ENCODE measurements around the gene RBMX.
A peak's percentile ranks its signal among the peaks of the same experiment; 100 is the strongest.

Gene RBMX

DNA sequence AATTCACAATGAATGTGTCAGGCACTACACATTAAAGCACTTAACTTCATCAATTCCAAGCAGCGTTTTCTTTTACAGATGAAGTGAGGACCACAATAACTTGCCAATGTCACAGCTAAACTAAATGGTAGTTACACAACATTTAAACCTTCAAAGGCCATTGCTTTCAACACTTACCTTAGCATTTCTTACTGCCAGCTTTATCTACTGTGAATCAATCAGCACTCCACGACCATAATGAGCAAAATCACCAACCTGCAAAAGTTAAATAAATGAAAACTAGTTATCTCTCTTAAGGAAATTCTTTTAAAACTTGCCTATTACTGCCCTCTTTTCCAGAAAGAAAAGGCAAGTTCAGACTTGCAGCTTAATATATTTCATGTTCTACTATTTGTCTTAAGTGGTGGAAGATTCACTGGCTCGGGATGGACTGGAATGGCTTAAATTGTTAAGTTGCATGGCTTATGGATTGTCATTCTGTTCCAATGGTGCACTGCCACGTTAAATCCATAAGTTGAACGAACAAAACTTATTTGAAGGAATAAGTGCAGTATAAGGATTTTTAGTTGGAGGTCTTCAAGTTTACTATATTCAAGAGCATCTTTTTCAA lies 8.3 kb downstream of the RBMX start:
- TF ChIP-seq, protein P1, sequence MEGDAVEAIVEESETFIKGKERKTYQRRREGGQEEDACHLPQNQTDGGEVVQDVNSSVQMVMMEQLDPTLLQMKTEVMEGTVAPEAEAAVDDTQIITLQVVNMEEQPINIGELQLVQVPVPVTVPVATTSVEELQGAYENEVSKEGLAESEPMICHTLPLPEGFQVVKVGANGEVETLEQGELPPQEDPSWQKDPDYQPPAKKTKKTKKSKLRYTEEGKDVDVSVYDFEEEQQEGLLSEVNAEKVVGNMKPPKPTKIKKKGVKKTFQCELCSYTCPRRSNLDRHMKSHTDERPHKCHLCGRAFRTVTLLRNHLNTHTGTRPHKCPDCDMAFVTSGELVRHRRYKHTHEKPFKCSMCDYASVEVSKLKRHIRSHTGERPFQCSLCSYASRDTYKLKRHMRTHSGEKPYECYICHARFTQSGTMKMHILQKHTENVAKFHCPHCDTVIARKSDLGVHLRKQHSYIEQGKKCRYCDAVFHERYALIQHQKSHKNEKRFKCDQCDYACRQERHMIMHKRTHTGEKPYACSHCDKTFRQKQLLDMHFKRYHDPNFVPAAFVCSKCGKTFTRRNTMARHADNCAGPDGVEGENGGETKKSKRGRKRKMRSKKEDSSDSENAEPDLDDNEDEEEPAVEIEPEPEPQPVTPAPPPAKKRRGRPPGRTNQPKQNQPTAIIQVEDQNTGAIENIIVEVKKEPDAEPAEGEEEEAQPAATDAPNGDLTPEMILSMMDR (IDR thresholded peaks at IDR 0.05; ENCODE audit: low read length, missing control alignments), result no peak

DNA sequence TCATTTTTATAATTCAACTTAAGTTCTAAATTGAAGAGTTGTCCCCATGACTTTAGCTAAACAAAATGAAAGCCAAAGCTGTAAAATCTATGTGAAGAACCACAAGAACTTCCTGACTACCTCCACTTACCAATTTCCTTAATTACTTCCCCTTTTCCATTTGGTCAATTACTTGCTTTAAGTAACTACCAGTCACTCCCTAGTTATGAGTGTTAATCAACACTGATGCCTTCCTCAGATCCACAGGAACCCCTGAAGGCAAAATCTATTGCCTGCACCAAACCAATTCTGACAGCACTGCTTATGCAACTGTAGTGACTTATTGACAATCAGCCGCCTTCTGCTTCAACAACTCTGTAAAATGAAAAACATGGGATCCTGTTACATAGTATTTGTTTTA lies 10.5 kb downstream of the RBMX start:
- DNase-seq (ENCODE audit: low read depth), result no peak
- no peak overlapping the region for H3K4me3 ChIP-seq (replicated peaks; ENCODE audit: low read depth, low read length)
- TF ChIP-seq, protein P1 (IDR thresholded peaks at IDR 0.05; ENCODE audit: low read length, missing control alignments), result no peak

More for the DNA sequence above, 8.3 kb downstream of the RBMX start:
- DNase-seq (ENCODE audit: low read depth), result no peak
- no peak overlapping the region for H3K4me3 ChIP-seq (replicated peaks; ENCODE audit: low read depth, low read length)

DNA sequence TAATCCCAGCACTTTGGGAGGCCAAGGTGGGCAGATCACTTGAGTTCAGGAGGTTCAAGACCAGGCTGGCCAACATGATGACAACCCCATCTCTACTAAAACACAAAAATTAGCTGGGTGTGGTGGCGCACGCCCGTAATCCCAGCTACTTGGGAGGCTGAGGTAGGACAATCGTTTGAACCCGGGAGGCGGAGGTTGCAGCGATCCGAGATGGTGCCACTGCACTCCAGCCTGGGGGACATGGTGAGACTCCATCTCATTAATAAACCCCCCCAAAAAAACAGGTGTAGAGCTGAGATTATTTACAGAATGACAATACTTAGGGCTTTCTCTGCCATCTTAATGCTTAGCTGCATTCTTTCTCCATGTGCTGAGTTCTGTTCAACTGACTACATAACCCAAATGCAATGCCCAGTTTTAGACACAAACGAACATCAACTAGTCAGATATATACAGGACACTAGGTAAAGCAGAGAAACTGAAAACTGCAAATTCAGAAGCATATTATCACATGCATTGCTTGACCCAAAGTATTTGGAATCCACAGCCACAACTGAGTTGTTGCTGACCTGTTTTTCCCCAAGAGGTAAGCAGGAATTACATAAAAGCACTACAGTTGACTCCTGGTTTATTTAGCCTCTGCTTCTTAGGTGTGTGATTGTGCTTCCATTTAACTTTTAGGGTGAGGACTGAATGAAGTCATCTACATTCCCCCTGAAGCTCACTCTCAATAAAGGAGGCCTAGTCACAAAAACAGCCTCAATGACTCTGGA lies 12.1 kb downstream of the RBMX start:
- TF ChIP-seq, protein P1 (IDR thresholded peaks at IDR 0.05; ENCODE audit: low read length, missing control alignments), result no peak
- H3K4me3 ChIP-seq (replicated peaks; ENCODE audit: low read depth, low read length), result no peak overlapping the region
- no peak for DNase-seq (ENCODE audit: low read depth)

DNA sequence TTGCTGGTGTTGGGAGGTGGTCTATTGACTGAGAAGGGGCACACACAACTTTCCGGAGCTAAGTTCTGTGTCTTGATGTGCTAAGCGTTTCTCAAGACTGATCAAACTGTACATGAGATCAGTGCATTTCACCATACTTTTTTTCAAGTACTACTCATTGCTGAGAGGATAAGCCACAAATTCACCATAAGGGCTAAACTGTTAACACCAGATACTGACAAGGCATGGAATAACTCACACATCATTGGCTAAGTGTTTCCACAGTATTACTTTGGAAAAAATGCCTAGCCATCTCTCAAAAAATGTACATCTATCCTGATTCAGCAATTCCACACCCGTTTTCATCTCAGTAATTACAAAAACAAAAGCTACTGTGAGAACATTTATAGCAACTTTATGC lies 13.0 kb downstream of the RBMX start:
- TF ChIP-seq, protein P1 (IDR thresholded peaks at IDR 0.05; ENCODE audit: low read length, missing control alignments), result no peak
- H3K4me3 ChIP-seq (replicated peaks; ENCODE audit: low read depth, low read length), result no peak overlapping the region
- peak; percentile 23 for DNase-seq (ENCODE audit: low read depth)

DNA sequence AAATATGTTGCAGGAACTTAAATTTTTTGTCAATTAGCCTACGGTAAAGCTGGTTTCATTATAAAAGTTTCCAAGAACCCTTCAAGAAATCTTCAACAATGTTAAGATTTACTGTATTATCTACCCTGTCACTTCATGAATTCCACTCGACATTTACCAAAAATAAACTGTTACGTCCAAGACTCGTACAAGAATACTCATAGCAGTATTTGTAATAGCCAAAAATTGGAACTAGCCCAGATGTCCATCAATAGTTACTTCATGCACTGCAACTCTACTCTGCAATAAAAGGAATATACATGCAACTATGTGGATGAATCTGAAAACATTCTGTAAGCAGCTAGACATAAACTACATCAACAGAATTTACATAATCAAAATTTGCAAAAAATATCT lies 13.4 kb downstream of the RBMX start:
- H3K4me3 ChIP-seq (replicated peaks; ENCODE audit: low read depth, low read length), result no peak overlapping the region
- TF ChIP-seq, protein P1 (IDR thresholded peaks at IDR 0.05; ENCODE audit: low read length, missing control alignments), result no peak
- peak; percentile 56 for DNase-seq (ENCODE audit: low read depth)

DNA sequence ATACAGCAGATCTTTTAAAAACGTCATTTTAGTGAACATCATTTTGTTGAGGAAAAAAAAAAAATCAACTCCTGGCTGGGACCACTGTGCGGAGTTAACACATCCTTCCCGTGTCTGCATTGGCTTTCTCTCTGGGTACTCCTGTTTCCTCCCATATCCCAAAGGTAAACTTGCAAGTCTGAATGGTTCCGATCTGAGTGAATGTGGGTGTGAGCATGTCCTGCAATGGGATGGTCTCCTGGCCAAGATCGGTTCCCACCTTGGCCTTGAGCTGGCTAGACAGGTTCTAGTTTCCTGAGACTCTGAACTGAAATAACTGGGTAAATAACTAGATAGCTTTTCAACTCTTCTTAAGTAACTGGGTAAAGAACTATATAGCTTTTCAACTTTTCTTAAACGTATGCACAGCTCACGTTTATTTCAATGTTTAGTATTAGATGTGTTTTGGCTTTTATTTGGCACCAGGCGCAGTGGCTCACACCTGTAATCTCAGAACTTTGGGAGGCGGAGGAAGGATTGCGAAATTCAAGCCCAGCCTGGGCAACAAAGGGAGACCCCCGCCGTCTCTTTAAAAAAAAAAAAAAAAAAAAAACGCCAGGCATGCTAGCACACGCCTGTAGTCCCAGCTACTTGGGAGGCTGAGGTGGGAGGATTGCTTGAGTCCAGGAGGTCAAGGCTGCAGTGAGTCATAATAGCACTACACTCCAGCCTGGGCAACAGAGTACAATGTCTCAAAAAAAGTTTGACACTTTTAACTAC lies 14.0 kb downstream of the RBMX start:
- TF ChIP-seq, protein P1 (IDR thresholded peaks at IDR 0.05; ENCODE audit: low read length, missing control alignments), result no peak
- DNase-seq (ENCODE audit: low read depth), result peak; percentile 43
- H3K4me3 ChIP-seq (replicated peaks; ENCODE audit: low read depth, low read length), result no peak overlapping the region
